H1 (cell line): ENCODE data around the gene DUSP7.

Experiments used
- CEBPB ChIP-seq: IDR thresholded peaks from 2 replicates; pipeline ENCODE4 v1.6.1; 2012; ENCODE audit warnings: low read depth, low read length
- CTCF ChIP-seq, 3 experiments: IDR thresholded peaks; 1 replicate in 2 of 3; 2 replicates in 1 of 3; pipeline versions ENCODE4 v1.5.1 to v1.6.1; 2011; ENCODE audit warnings: low read length in 3 of 3, mild to moderate bottlenecking in 3 of 3, inconsistent platforms in 2 of 3, low read depth in 1 of 3, moderate library complexity in 1 of 3; ENCODE audit not compliant: insufficient read depth in 1 of 3; ENCODE audit errors: control extremely low read depth in 1 of 3
- EZH2 ChIP-seq: fragments of 200-600 bp; sonication (generic); IDR thresholded peaks from 2 replicates; pipeline ENCODE4 v1.7.1; 2012; ENCODE audit warnings: low read depth, mild to moderate bottlenecking, moderate library complexity, low read length, inconsistent platforms; ENCODE audit not compliant: severe bottlenecking
- KDM5A ChIP-seq: fragments of 200-600 bp; IDR thresholded peaks from 2 replicates; pipeline ENCODE4 v1.7.1; 2012; ENCODE audit warnings: mild to moderate bottlenecking, low read length, inconsistent platforms, mixed read lengths
- PHF8 ChIP-seq: fragments of 200-600 bp; sonication (generic); conservative IDR thresholded peaks from 2 replicates; pipeline ENCODE4 v1.7.1; 2012; ENCODE audit warnings: low read depth, mild to moderate bottlenecking, inconsistent platforms, low read length, moderate library complexity
- POLR2A ChIP-seq, 2 experiments: IDR thresholded peaks; 1 replicate in 1 of 2; 2 replicates in 1 of 2; pipeline ENCODE4 v1.6.1; 2011; ENCODE audit warnings: low read depth in 2 of 2, low read length in 2 of 2, mild to moderate bottlenecking in 2 of 2; ENCODE audit errors: control extremely low read depth in 1 of 2
- POLR2AphosphoS5 ChIP-seq: IDR thresholded peaks from 2 replicates; pipeline ENCODE4 v1.6.1; 2011; ENCODE audit warnings: low read depth, low read length
- RAD21 ChIP-seq, 2 experiments: IDR thresholded peaks in 1 of 2; conservative IDR thresholded peaks in 1 of 2; 2 replicates each; pipeline ENCODE4 v1.6.1; 2011; ENCODE audit warnings: low read depth in 2 of 2, low read length in 2 of 2, improper control_type of control experiment in 1 of 2, inconsistent platforms in 1 of 2, mild to moderate bottlenecking in 1 of 2, moderate library complexity in 1 of 2
- RNF2 ChIP-seq: fragments of 200-900, 300-1000 bp; sonication (generic); IDR thresholded peaks from 2 replicates; pipeline ENCODE4 v1.7.1; 2016; ENCODE audit warnings: borderline replicate concordance, low read depth, mild to moderate bottlenecking, antibody characterized with exemption, low read length; ENCODE audit not compliant: poor library complexity, severe bottlenecking; ENCODE audit errors: missing control alignments
- SP2 ChIP-seq: IDR thresholded peaks from 2 replicates; pipeline ENCODE4 v1.6.1; 2012; ENCODE audit warnings: mild to moderate bottlenecking, low read length, inconsistent platforms
- SUZ12 ChIP-seq: fragments of 200-600 bp; sonication (generic); IDR thresholded peaks from 2 replicates; pipeline ENCODE4 v1.6.1; 2012; ENCODE audit warnings: mild to moderate bottlenecking, inconsistent platforms, low read length, moderate library complexity, mixed read lengths
- TEAD4 ChIP-seq: IDR thresholded peaks from 2 replicates; pipeline ENCODE4 v1.6.1; 2012; ENCODE audit warnings: low read depth, low read length, inconsistent platforms, mixed read lengths
- TF ChIP-seq, protein P1 (sequence below): IDR thresholded peaks from 2 replicates; pipeline ENCODE4 v1.6.1; 2012; ENCODE audit warnings: low read length, inconsistent platforms

- TF ChIP-seq POLR2A (IDR thresholded peaks at IDR 0.05; ENCODE audit: control extremely low read depth in 1 of 2, low read depth in 2 of 2, low read length in 2 of 2) = no peak
- TF ChIP-seq EZH2 = no peak
- no peak for TF ChIP-seq TEAD4
- TF ChIP-seq CEBPB = no peak
- TF ChIP-seq KDM5A = no peak
- TF ChIP-seq, protein P1, sequence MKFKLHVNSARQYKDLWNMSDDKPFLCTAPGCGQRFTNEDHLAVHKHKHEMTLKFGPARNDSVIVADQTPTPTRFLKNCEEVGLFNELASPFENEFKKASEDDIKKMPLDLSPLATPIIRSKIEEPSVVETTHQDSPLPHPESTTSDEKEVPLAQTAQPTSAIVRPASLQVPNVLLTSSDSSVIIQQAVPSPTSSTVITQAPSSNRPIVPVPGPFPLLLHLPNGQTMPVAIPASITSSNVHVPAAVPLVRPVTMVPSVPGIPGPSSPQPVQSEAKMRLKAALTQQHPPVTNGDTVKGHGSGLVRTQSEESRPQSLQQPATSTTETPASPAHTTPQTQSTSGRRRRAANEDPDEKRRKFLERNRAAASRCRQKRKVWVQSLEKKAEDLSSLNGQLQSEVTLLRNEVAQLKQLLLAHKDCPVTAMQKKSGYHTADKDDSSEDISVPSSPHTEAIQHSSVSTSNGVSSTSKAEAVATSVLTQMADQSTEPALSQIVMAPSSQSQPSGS = no peak
- peak in 2 of 3 experiments; percentile 52; a peak in 3 of 4 replicates for TF ChIP-seq CTCF (IDR thresholded peaks at IDR 0.05; ENCODE audit: control extremely low read depth in 1 of 3, insufficient read depth in 1 of 3, low read depth in 1 of 3, low read length in 3 of 3)
- TF ChIP-seq PHF8 = no peak
- peak; percentile 65 to 69 for TF ChIP-seq RAD21 (IDR thresholded peaks at IDR 0.05 in 1 of 2, conservative IDR thresholded peaks at IDR 0.05 in 1 of 2; ENCODE audit: low read depth in 2 of 2, low read length in 2 of 2)
- TF ChIP-seq RNF2 = no peak
- no peak for TF ChIP-seq SUZ12
- TF ChIP-seq POLR2AphosphoS5 = no peak
- no peak for TF ChIP-seq SP2
Observed at GRCh38 chr3:52036829-52037228, 19.5 kb downstream of the DUSP7 start.
